Activated naive CD4-positive, alpha-beta T cell treated with anti-CD3 and anti-CD28 coated beads for 36 hours (primary cell): Measurements from ENCODE around the gene LYPD6B. TPM values are rescaled to one million over a fixed set of nuclear protein-coding genes. Genes with fewer than 3 reads are reported as not detected.

Experiments used
- CTCF ChIA-PET: fragments of 350-600 bp; sonication (Branson Sonifier 250); formaldehyde crosslinking; loops from one replicate; lab custom pipeline; 2021; ENCODE audit warnings: antibody characterized with exemption; lab: Charles Lee
- DNase-seq: peaks from one replicate; pipeline ENCODE4 v3.0.0-alpha.2; 2020
- H3K27ac Mint-ChIP-seq: one replicate; pipeline ENCODE4 v1.8.0; 2021; ENCODE audit warnings: mild to moderate bottlenecking, mixed read lengths
- H3K27me3 Mint-ChIP-seq: one replicate; pipeline ENCODE4 v1.8.0; 2021; ENCODE audit warnings: low read depth, mixed read lengths
- H3K36me3 Mint-ChIP-seq: one replicate; pipeline ENCODE4 v1.8.0; 2021; ENCODE audit warnings: low read depth, mixed read lengths
- H3K4me1 Mint-ChIP-seq: one replicate; pipeline ENCODE4 v1.8.0; 2021; ENCODE audit warnings: low read depth, mixed read lengths
- H3K4me3 Mint-ChIP-seq: one replicate; pipeline ENCODE4 v1.8.0; 2021; ENCODE audit warnings: mild to moderate bottlenecking, moderate library complexity, mixed read lengths
- H3K9me3 Mint-ChIP-seq: one replicate; pipeline ENCODE4 v1.8.0; 2021; ENCODE audit warnings: mixed read lengths
- intact Hi-C: fragments of 100-400 bp; cut with micrococcal nuclease; formaldehyde crosslinking; loops from one replicate; pipeline ENCODE4 v1.15.1; 2023
- total RNA-seq, 2 experiments: library from RNA; stranded (reverse); gene quantifications; one replicate each; pipeline ENCODE4 v1.2.3, GENCODE V29; 2021

Gene LYPD6B
- total RNA-seq, 2 experiments from 2014 or later, result not detected

- H3K36me3 Mint-ChIP-seq, result no peaks in the 10 kb centered on the region
- no peaks in the 10 kb centered on the region for H3K4me1 Mint-ChIP-seq
- H3K4me3 Mint-ChIP-seq, result no peak overlapping the region
- intact Hi-C loops, result no loop called here
- H3K27me3 Mint-ChIP-seq, result peaks cover 3% of the 10 kb centered on the region
- CTCF ChIA-PET, result no interaction called here
- no peak for DNase-seq
- H3K9me3 Mint-ChIP-seq, result no peaks in the 10 kb centered on the region
- H3K27ac Mint-ChIP-seq, result no peak overlapping the region
Observed at GRCh38 chr2:149115781-149116180, 77.3 kb downstream of the LYPD6B start.

- CTCF ChIA-PET, result no interaction called here
- Mint-ChIP-seq H3K9me3 (no peaks in the 10 kb centered on the region), H3K27me3 (peaks cover 2% of the 10 kb centered on the region), H3K4me3 (no peak overlapping the region), H3K4me1 (no peaks in the 10 kb centered on the region), H3K27ac (no peak overlapping the region), H3K36me3 (no peaks in the 10 kb centered on the region)
- intact Hi-C loops, result no loop called here
- no peak for DNase-seq
Observed at GRCh38 chr2:149119368-149119767, 80.9 kb downstream of the LYPD6B start.

- CTCF ChIA-PET, result no interaction called here
- intact Hi-C loops, result no loop called here
- H3K36me3 Mint-ChIP-seq, result no peaks in the 10 kb centered on the region
- no peak overlapping the region for H3K4me3 Mint-ChIP-seq
- H3K9me3 Mint-ChIP-seq, result no peaks in the 10 kb centered on the region
- no peak for DNase-seq
- H3K27ac Mint-ChIP-seq, result no peak overlapping the region
- no peaks in the 10 kb centered on the region for H3K4me1 Mint-ChIP-seq
- peaks cover 7% of the 10 kb centered on the region for H3K27me3 Mint-ChIP-seq
Observed at GRCh38 chr2:149122516-149122915, 84.0 kb downstream of the LYPD6B start.

GRCh38 chr2:149125031-149125725, 86.7 kb downstream of the LYPD6B start:
- no peak for DNase-seq
- Mint-ChIP-seq H3K36me3 (no peaks in the 10 kb centered on the region), H3K4me3 (no peak overlapping the region), H3K27ac (no peak overlapping the region), H3K4me1 (no peaks in the 10 kb centered on the region), H3K9me3 (no peaks in the 10 kb centered on the region), H3K27me3 (peaks cover 10% of the 10 kb centered on the region)
- CTCF ChIA-PET, result no interaction called here
- intact Hi-C loops, result no loop called here

DNA sequence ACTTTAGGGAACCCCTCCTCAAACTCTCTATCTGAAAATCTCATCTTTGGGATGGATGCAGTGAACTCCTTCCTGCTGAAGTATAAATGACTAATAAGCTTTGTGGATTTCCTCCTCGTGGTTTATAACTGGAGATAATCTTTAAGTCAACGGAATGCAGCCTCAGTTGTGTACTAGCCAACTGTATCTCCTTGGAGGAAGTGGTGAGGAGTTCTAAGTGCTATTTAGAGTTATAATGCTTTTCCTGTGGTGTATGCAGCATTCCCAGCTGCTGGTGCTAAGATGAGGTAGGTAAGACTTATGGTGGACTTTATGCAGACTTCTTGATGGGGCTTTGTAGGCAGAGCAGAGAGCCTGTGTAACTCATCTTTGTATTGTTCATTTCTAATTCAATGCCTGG, 90.9 kb downstream of the LYPD6B start:
- Mint-ChIP-seq H3K9me3 (no peaks in the 10 kb centered on the region), H3K4me1 (no peaks in the 10 kb centered on the region), H3K27me3 (peaks cover 9% of the 10 kb centered on the region), H3K27ac (no peak overlapping the region), H3K4me3 (no peak overlapping the region), H3K36me3 (no peaks in the 10 kb centered on the region)
- CTCF ChIA-PET, result no interaction called here
- intact Hi-C loops, result no loop called here
- no peak for DNase-seq

DNA sequence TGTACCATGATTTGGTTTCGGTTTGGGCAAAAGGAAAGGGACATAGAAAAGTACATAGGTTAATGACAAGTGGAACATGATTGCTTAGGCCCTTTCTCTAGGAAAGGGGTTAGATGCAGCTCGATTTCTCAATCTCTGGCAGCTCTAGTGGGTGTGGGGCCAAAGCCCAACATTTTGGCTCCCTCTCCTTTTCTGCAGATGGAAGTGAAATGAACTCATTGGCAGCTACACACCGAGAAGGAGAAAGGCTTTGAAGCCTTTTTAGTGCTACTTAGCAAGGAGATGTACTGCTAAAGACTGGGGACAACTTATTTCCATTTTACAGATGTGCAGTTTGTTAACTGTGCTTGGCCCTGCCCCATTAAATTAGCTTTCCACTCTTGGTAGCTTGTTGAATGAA, 93.8 kb downstream of the LYPD6B start:
- no peak for DNase-seq
- Mint-ChIP-seq H3K4me1 (no peaks in the 10 kb centered on the region), H3K27ac (no peak overlapping the region), H3K4me3 (no peak overlapping the region), H3K27me3 (peaks cover 4% of the 10 kb centered on the region), H3K9me3 (no peaks in the 10 kb centered on the region), H3K36me3 (no peaks in the 10 kb centered on the region)
- CTCF ChIA-PET, result no interaction called here
- intact Hi-C loops, result no loop called here

GRCh38 chr2:149132901-149133300, 94.4 kb downstream of the LYPD6B start:
- Mint-ChIP-seq H3K36me3 (no peaks in the 10 kb centered on the region), H3K27me3 (peaks cover 4% of the 10 kb centered on the region), H3K9me3 (no peaks in the 10 kb centered on the region), H3K4me3 (no peak overlapping the region), H3K27ac (no peak overlapping the region), H3K4me1 (no peaks in the 10 kb centered on the region)
- DNase-seq, result no peak
- CTCF ChIA-PET, result no interaction called here
- intact Hi-C loops, result no loop called here

GRCh38 chr2:149134335-149134923, 95.9 kb downstream of the LYPD6B start:
- intact Hi-C loops, result no loop called here
- H3K27me3 Mint-ChIP-seq, result peaks cover 2% of the 10 kb centered on the region
- no peak for DNase-seq
- H3K27ac Mint-ChIP-seq, result no peak overlapping the region
- CTCF ChIA-PET, result no interaction called here
- H3K4me3 Mint-ChIP-seq, result no peak overlapping the region
- H3K9me3 Mint-ChIP-seq, result no peaks in the 10 kb centered on the region
- no peaks in the 10 kb centered on the region for H3K36me3 Mint-ChIP-seq
- H3K4me1 Mint-ChIP-seq, result no peaks in the 10 kb centered on the region

GRCh38 chr2:149136111-149136510, 97.6 kb downstream of the LYPD6B start:
- Mint-ChIP-seq H3K27ac (no peak overlapping the region), H3K4me1 (no peaks in the 10 kb centered on the region), H3K36me3 (no peaks in the 10 kb centered on the region), H3K9me3 (no peaks in the 10 kb centered on the region), H3K4me3 (no peak overlapping the region), H3K27me3 (peaks cover 2% of the 10 kb centered on the region)
- DNase-seq, result no peak
- intact Hi-C loops, result no loop called here
- CTCF ChIA-PET, result no interaction called here

GRCh38 chr2:149141046-149141445, 102.5 kb downstream of the LYPD6B start:
- Mint-ChIP-seq H3K27me3 (peaks cover 2% of the 10 kb centered on the region), H3K9me3 (no peaks in the 10 kb centered on the region), H3K36me3 (no peaks in the 10 kb centered on the region), H3K4me3 (no peak overlapping the region), H3K4me1 (no peaks in the 10 kb centered on the region), H3K27ac (no peak overlapping the region)
- no peak for DNase-seq
- CTCF ChIA-PET, result interaction anchor here (1.0 kb wide), 1 partner anchor 100 kb away, joined by 3 read pairs; no protein-coding TSS in a partner anchor
- intact Hi-C loops, result no loop called here

DNA sequence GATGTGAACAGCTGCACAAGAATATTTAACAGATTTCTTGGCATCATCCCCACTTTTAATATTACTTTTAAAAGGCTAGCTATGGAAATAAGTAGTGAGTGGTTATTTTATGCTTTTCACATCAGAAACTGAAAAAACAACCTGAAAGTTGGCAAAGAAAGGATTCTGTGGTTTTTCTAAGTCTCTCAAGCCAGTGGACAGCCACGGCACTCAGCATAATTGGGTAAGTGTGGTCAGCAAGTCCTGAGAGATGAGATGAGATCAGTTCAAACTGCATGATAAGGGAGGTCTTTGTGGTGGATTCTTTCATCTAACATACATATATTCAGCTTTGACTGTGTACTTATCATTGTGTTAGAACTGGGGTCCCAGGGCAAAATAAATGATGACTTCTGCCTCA, 105.2 kb downstream of the LYPD6B start:
- Mint-ChIP-seq H3K9me3 (no peaks in the 10 kb centered on the region), H3K4me1 (no peaks in the 10 kb centered on the region), H3K27me3 (peaks cover 2% of the 10 kb centered on the region), H3K36me3 (no peaks in the 10 kb centered on the region), H3K4me3 (no peak overlapping the region), H3K27ac (no peak overlapping the region)
- intact Hi-C loops, result no loop called here
- DNase-seq, result no peak
- CTCF ChIA-PET, result no interaction called here

DNA sequence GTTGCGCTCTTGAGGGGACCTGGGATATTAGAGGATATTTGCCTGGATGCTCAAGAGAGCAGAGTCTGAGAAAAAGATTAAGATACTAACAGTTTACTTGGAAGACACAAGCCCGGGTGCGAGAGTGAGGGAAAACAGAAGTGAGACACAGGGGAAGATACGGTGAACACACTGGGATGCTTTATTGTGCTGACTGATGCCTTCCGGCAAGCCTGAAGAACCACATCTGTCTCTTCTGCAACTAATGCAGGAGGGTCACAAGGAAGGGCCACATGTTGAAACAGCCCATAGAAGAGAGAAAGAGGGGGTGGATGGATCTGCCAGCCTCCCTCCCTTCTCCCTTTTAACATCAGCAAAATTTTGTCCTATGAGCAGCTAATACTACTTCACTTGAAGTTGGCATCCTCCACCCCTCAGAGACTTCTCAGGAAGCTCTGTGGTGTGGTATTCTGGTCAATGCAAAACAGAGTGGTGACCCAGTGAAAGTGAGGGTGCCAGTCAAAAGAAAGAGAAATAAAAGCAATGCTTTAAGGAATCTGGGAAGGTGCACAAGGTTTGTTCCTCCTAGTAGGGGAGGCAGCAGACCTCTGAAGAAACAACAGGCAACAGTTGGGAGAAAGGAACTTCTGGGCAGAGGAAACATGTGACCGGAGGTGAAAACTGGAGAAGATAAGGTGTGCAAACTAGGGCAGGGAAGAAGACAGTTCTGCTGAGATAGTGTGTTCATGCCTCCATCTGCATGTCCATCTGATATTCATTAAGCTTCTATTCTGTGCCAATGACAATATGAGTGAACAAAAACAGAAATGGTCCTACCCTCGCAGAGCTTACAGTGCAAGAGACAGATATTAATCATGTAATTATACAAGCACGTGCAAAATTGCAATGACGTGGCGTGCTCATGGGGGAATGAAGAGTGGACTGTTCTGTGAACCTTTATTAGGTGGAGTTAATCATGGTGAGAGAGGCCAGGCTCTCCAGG, 107.1 kb downstream of the LYPD6B start:
- no peaks in the 10 kb centered on the region for H3K9me3 Mint-ChIP-seq
- no peaks in the 10 kb centered on the region for H3K36me3 Mint-ChIP-seq
- intact Hi-C loops, result no loop called here
- H3K27ac Mint-ChIP-seq, result no peak overlapping the region
- H3K4me1 Mint-ChIP-seq, result no peaks in the 10 kb centered on the region
- no peak overlapping the region for H3K4me3 Mint-ChIP-seq
- H3K27me3 Mint-ChIP-seq, result peaks cover 2% of the 10 kb centered on the region
- CTCF ChIA-PET, result no interaction called here
- no peak for DNase-seq
